ENCODE measurements around the gene ADAMTSL3. TPM values are rescaled to one million over a fixed set of nuclear protein-coding genes. Genes with fewer than 3 reads are reported as not detected.
"Not testable (repeated sequence)": the region's sequence is repeated elsewhere in the genome, so short reads cannot be mapped to it uniquely, and the experiment has no call there.

ADAMTSL3 gene
- total RNA-seq, 1 donor from 2014 or later: 0.07 TPM

- Mint-ChIP-seq H3K4me1 (ENCODE audit: low read depth) (no peaks in the 10 kb centered on the region), H3K27me3 (ENCODE audit: low read depth) (peaks cover 3% of the 10 kb centered on the region), H3K27ac (no peak overlapping the region), H3K4me3 (ENCODE audit: low read depth) (no peak overlapping the region), H3K9me3 (peaks cover 7% of the 10 kb centered on the region), H3K36me3 (ENCODE audit: low read depth) (no peaks in the 10 kb centered on the region)
- intact Hi-C loops (cut with micrococcal nuclease): no loop called here
- DNase-seq (ENCODE audit: low spot score): no peak
Measured at GRCh38 chr15:83753872-83754493, 100.1 kb downstream of the ADAMTSL3 start.

GRCh38 chr15:83757291-83757690 lies 103.4 kb downstream of the ADAMTSL3 start:
- H3K27me3 Mint-ChIP-seq (ENCODE audit: low read depth); intact Hi-C loops (cut with micrococcal nuclease); H3K9me3 Mint-ChIP-seq; H3K4me1 Mint-ChIP-seq (ENCODE audit: low read depth); DNase-seq (ENCODE audit: low spot score); H3K4me3 Mint-ChIP-seq (ENCODE audit: low read depth); H3K27ac Mint-ChIP-seq; H3K36me3 Mint-ChIP-seq (ENCODE audit: low read depth): not testable (repeated sequence)

- peaks cover 7% of the 10 kb centered on the region for H3K9me3 Mint-ChIP-seq
- no peak overlapping the region for H3K27ac Mint-ChIP-seq
- no peaks in the 10 kb centered on the region for H3K27me3 Mint-ChIP-seq (ENCODE audit: low read depth)
- no peak overlapping the region for H3K4me3 Mint-ChIP-seq (ENCODE audit: low read depth)
- DNase-seq (ENCODE audit: low spot score): no peak
- intact Hi-C loops (cut with micrococcal nuclease): no loop called here
- H3K36me3 Mint-ChIP-seq (ENCODE audit: low read depth): no peaks in the 10 kb centered on the region
- no peaks in the 10 kb centered on the region for H3K4me1 Mint-ChIP-seq (ENCODE audit: low read depth)
Measured at GRCh38 chr15:83762367-83762766, 108.4 kb downstream of the ADAMTSL3 start.

- no peak for DNase-seq (ENCODE audit: low spot score)
- no peaks in the 10 kb centered on the region for H3K27me3 Mint-ChIP-seq (ENCODE audit: low read depth)
- no peak overlapping the region for H3K4me3 Mint-ChIP-seq (ENCODE audit: low read depth)
- intact Hi-C loops (cut with micrococcal nuclease): no loop called here
- no peaks in the 10 kb centered on the region for H3K4me1 Mint-ChIP-seq (ENCODE audit: low read depth)
- no peaks in the 10 kb centered on the region for H3K9me3 Mint-ChIP-seq
- no peak overlapping the region for H3K27ac Mint-ChIP-seq
- no peaks in the 10 kb centered on the region for H3K36me3 Mint-ChIP-seq (ENCODE audit: low read depth)
Measured at GRCh38 chr15:83764201-83764838, 110.4 kb downstream of the ADAMTSL3 start.

GRCh38 chr15:83766339-83766738 lies 112.4 kb downstream of the ADAMTSL3 start:
- Mint-ChIP-seq H3K4me3 (ENCODE audit: low read depth) (no peak overlapping the region), H3K27ac (no peak overlapping the region), H3K4me1 (ENCODE audit: low read depth) (no peaks in the 10 kb centered on the region), H3K27me3 (ENCODE audit: low read depth) (no peaks in the 10 kb centered on the region), H3K36me3 (ENCODE audit: low read depth) (no peaks in the 10 kb centered on the region), H3K9me3 (no peaks in the 10 kb centered on the region)
- no peak for DNase-seq (ENCODE audit: low spot score)
- intact Hi-C loops (cut with micrococcal nuclease): no loop called here

GRCh38 chr15:83767741-83768140 lies 113.8 kb downstream of the ADAMTSL3 start:
- H3K36me3 Mint-ChIP-seq (ENCODE audit: low read depth): no peaks in the 10 kb centered on the region
- H3K27ac Mint-ChIP-seq: no peak overlapping the region
- no peaks in the 10 kb centered on the region for H3K4me1 Mint-ChIP-seq (ENCODE audit: low read depth)
- no peak for DNase-seq (ENCODE audit: low spot score)
- no peaks in the 10 kb centered on the region for H3K9me3 Mint-ChIP-seq
- intact Hi-C loops (cut with micrococcal nuclease): no loop called here
- no peaks in the 10 kb centered on the region for H3K27me3 Mint-ChIP-seq (ENCODE audit: low read depth)
- no peak overlapping the region for H3K4me3 Mint-ChIP-seq (ENCODE audit: low read depth)

- no peak overlapping the region for H3K27ac Mint-ChIP-seq
- no peaks in the 10 kb centered on the region for H3K36me3 Mint-ChIP-seq (ENCODE audit: low read depth)
- no peak overlapping the region for H3K4me3 Mint-ChIP-seq (ENCODE audit: low read depth)
- H3K9me3 Mint-ChIP-seq: no peaks in the 10 kb centered on the region
- H3K4me1 Mint-ChIP-seq (ENCODE audit: low read depth): no peaks in the 10 kb centered on the region
- no peaks in the 10 kb centered on the region for H3K27me3 Mint-ChIP-seq (ENCODE audit: low read depth)
- intact Hi-C loops (cut with micrococcal nuclease): no loop called here
- DNase-seq (ENCODE audit: low spot score): no peak
Measured at GRCh38 chr15:83769411-83769999, 115.6 kb downstream of the ADAMTSL3 start.

GRCh38 chr15:83775738-83776137 lies 121.8 kb downstream of the ADAMTSL3 start:
- DNase-seq (ENCODE audit: low spot score): no peak
- no peak overlapping the region for H3K27ac Mint-ChIP-seq
- H3K9me3 Mint-ChIP-seq: no peaks in the 10 kb centered on the region
- no peaks in the 10 kb centered on the region for H3K4me1 Mint-ChIP-seq (ENCODE audit: low read depth)
- H3K27me3 Mint-ChIP-seq (ENCODE audit: low read depth): no peaks in the 10 kb centered on the region
- intact Hi-C loops (cut with micrococcal nuclease): no loop called here
- H3K4me3 Mint-ChIP-seq (ENCODE audit: low read depth): no peak overlapping the region
- H3K36me3 Mint-ChIP-seq (ENCODE audit: low read depth): no peaks in the 10 kb centered on the region

- Mint-ChIP-seq H3K27ac (no peak overlapping the region), H3K9me3 (no peaks in the 10 kb centered on the region), H3K27me3 (ENCODE audit: low read depth) (no peaks in the 10 kb centered on the region), H3K4me1 (ENCODE audit: low read depth) (no peaks in the 10 kb centered on the region), H3K4me3 (ENCODE audit: low read depth) (no peak overlapping the region), H3K36me3 (ENCODE audit: low read depth) (no peaks in the 10 kb centered on the region)
- intact Hi-C loops (cut with micrococcal nuclease): no loop called here
- DNase-seq (ENCODE audit: low spot score): no peak
Measured at GRCh38 chr15:83776986-83777385, 123.1 kb downstream of the ADAMTSL3 start.

GRCh38 chr15:83783227-83783626 lies 129.3 kb downstream of the ADAMTSL3 start:
- H3K4me3 Mint-ChIP-seq (ENCODE audit: low read depth): no peak overlapping the region
- no peaks in the 10 kb centered on the region for H3K4me1 Mint-ChIP-seq (ENCODE audit: low read depth)
- no peak for DNase-seq (ENCODE audit: low spot score)
- no peaks in the 10 kb centered on the region for H3K27me3 Mint-ChIP-seq (ENCODE audit: low read depth)
- no peaks in the 10 kb centered on the region for H3K36me3 Mint-ChIP-seq (ENCODE audit: low read depth)
- no peaks in the 10 kb centered on the region for H3K9me3 Mint-ChIP-seq
- no peak overlapping the region for H3K27ac Mint-ChIP-seq
- intact Hi-C loops (cut with micrococcal nuclease): no loop called here

GRCh38 chr15:83784975-83785374 lies 131.1 kb downstream of the ADAMTSL3 start:
- no peaks in the 10 kb centered on the region for H3K4me1 Mint-ChIP-seq (ENCODE audit: low read depth)
- DNase-seq (ENCODE audit: low spot score): no peak
- no peak overlapping the region for H3K27ac Mint-ChIP-seq
- no peak overlapping the region for H3K4me3 Mint-ChIP-seq (ENCODE audit: low read depth)
- no peaks in the 10 kb centered on the region for H3K36me3 Mint-ChIP-seq (ENCODE audit: low read depth)
- no peaks in the 10 kb centered on the region for H3K9me3 Mint-ChIP-seq
- intact Hi-C loops (cut with micrococcal nuclease): no loop called here
- H3K27me3 Mint-ChIP-seq (ENCODE audit: low read depth): no peaks in the 10 kb centered on the region

GRCh38 chr15:83786336-83786735 lies 132.4 kb downstream of the ADAMTSL3 start:
- Mint-ChIP-seq H3K27me3 (ENCODE audit: low read depth) (no peaks in the 10 kb centered on the region), H3K27ac (no peak overlapping the region), H3K4me1 (ENCODE audit: low read depth) (no peaks in the 10 kb centered on the region), H3K4me3 (ENCODE audit: low read depth) (no peak overlapping the region), H3K36me3 (ENCODE audit: low read depth) (no peaks in the 10 kb centered on the region), H3K9me3 (no peaks in the 10 kb centered on the region)
- no peak for DNase-seq (ENCODE audit: low spot score)
- intact Hi-C loops (cut with micrococcal nuclease): no loop called here

- Mint-ChIP-seq H3K27ac (no peak overlapping the region), H3K9me3 (no peaks in the 10 kb centered on the region), H3K27me3 (ENCODE audit: low read depth) (no peaks in the 10 kb centered on the region), H3K4me1 (ENCODE audit: low read depth) (no peaks in the 10 kb centered on the region), H3K36me3 (ENCODE audit: low read depth) (no peaks in the 10 kb centered on the region), H3K4me3 (ENCODE audit: low read depth) (no peak overlapping the region)
- no peak for DNase-seq (ENCODE audit: low spot score)
- intact Hi-C loops (cut with micrococcal nuclease): no loop called here
Measured at GRCh38 chr15:83793069-83793468, 139.1 kb downstream of the ADAMTSL3 start.

Measured in activated T-helper 2 cell treated with anti-CD3 and anti-CD28 coated beads, Interferon-gamma antibody, Interleukin-2, Interleukin-4, amounts not matched to agents 10 μg/mL and 5 μg/mL and 100 μg/mL, durations not matched to agents 14 hours and 24 hours and 36 hours (primary cell).